Stimulated activated CD8-positive, alpha-beta memory T cell treated with anti-CD3 and anti-CD28 coated beads, Interleukin-2, amount 100 ng/mL, for 48 hours (primary cell): ENCODE data around the gene LRRC37B.
"Not testable (repeated sequence)": the region's sequence is repeated elsewhere in the genome, so short reads cannot be mapped to it uniquely, and the experiment has no call there.

Experiments used
- DNase-seq, 2 donors: peaks; one replicate each; pipeline ENCODE4 v3.0.0-alpha.2; 2020; ENCODE audit warnings: low read depth in 2 of 2

Gene LRRC37B

GRCh38 chr17:32086833-32087232 lies 79.7 kb downstream of the LRRC37B start:
- not testable (repeated sequence) for DNase-seq

GRCh38 chr17:32092062-32092461 lies 84.9 kb downstream of the LRRC37B start:
- not testable (repeated sequence) for DNase-seq

GRCh38 chr17:32099686-32100085 lies 92.5 kb downstream of the LRRC37B start:
- no peak for DNase-seq

DNA sequence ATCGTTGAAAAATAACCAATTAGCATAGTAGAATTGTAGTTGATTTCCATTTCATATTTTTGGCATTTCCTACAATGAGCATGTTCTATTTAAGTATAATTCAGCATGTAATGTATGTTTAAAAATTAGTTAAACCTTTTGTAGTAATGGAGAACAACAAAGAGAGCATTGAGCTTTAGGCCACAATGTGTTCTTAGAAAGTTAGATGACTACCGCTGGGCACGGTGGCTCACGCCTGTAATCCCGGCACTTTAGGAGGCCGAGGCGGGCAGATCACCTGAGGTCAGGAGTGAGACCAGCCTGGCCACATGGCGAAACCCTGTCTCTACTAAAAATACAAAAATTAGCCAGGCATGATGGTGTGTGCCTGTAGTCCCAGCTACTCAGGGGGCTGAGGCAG lies 93.1 kb downstream of the LRRC37B start:
- not testable (repeated sequence) for DNase-seq

- DNase-seq: no peak
Observed at GRCh38 chr17:32100971-32101631, 93.9 kb downstream of the LRRC37B start.

GRCh38 chr17:32102172-32102571 lies 95.0 kb downstream of the LRRC37B start:
- DNase-seq: no peak

DNA sequence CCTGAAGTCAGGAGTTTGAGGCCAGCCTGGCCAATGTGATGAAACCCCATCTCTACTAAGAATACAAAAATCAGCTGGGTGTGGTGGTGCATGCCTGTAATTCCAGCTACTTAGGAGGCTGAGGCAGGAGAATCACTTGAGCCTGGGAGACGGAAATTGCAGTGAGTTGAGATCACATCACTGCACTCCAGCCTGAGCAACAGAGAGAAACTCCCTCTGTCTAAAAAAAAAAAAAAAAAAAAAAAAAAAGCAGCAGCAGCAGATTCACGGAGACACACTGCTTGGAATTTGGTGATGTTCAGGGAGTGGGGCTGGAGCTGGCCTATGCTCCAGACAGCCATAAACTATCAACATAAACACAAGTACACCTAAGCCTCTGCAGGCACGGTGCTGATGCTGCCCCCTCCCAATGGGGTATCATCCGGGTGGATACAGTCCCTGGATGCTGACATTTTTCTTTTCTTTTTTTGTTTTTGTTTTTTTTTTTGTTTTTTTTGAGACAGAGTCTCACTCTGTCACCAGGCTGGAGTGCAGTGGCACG lies 95.5 kb downstream of the LRRC37B start:
- DNase-seq: no peak
